Chondrocyte (in vitro differentiated cells): ENCODE data around the gene KLK5. TPM values are rescaled to one million over a fixed set of nuclear protein-coding genes. Genes with fewer than 3 reads are reported as not detected.
"Not testable (repeated sequence)": the region's sequence is repeated elsewhere in the genome, so short reads cannot be mapped to it uniquely, and the experiment has no call there.

Experiments used
- DNase-seq: peaks from one replicate; pipeline ENCODE4 v3.0.0; 2021; ENCODE audit warnings: mixed read lengths, low spot score
- H3K27ac Mint-ChIP-seq: one replicate; pipeline ENCODE4 v1.8.0; 2021; ENCODE audit warnings: mild to moderate bottlenecking, moderate library complexity, mixed read lengths; ENCODE audit not compliant: unreplicated experiment
- H3K27me3 Mint-ChIP-seq: 2 replicates; pipeline ENCODE4 v1.8.0; 2021; ENCODE audit warnings: low read depth, mixed read lengths
- H3K36me3 Mint-ChIP-seq: 2 replicates; pipeline ENCODE4 v1.8.0; 2021; ENCODE audit warnings: low read depth, mixed read lengths
- H3K4me1 Mint-ChIP-seq: 2 replicates; pipeline ENCODE4 v1.8.0; 2021; ENCODE audit warnings: low read depth, mild to moderate bottlenecking, mixed read lengths
- H3K4me3 Mint-ChIP-seq: one replicate; pipeline ENCODE4 v1.8.0; 2021; ENCODE audit warnings: mild to moderate bottlenecking, moderate library complexity, mixed read lengths; ENCODE audit not compliant: unreplicated experiment
- H3K9me3 Mint-ChIP-seq: 2 replicates; pipeline ENCODE4 v1.8.0; 2021; ENCODE audit warnings: low read depth, mixed read lengths
- total RNA-seq: library from RNA; stranded (reverse); gene quantifications from 3 replicates; pipeline ENCODE4 v1.2.1, GENCODE V29; 2021
- TF ChIP-seq, protein P1 (sequence below): fragments of 200-600 bp; sonication (generic); IDR thresholded peaks from 2 replicates; pipeline ENCODE4 v1.5.0; 2021; ENCODE audit warnings: antibody characterized with exemption, mild to moderate bottlenecking, moderate library complexity

The KLK5 gene
- total RNA-seq, 1 donor from 2014 or later, result 0.42 TPM

DNA sequence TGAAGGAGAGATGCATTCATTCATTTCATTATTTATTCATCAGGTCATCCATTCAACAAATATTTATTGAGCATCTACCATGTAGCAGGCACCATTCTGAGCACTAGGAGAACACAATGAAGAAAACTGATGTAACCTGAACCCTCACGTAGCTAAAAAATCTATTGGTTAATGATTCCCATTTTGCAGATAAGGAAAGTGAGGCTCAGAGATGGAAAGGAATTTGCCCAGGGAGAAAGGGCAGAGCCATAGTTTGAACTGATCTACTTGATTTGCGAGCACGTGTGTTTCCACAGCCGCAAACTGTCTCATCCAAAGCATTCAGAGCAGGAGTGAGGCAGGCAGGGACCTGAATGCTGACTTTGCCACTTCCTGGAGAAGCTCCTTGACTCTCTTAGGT, 45.8 kb upstream of the KLK5 start:
- no peak for DNase-seq
- H3K36me3 Mint-ChIP-seq, result no peaks in the 10 kb centered on the region
- H3K27me3 Mint-ChIP-seq, result peaks cover 11% of the 10 kb centered on the region
- TF ChIP-seq, protein P1, sequence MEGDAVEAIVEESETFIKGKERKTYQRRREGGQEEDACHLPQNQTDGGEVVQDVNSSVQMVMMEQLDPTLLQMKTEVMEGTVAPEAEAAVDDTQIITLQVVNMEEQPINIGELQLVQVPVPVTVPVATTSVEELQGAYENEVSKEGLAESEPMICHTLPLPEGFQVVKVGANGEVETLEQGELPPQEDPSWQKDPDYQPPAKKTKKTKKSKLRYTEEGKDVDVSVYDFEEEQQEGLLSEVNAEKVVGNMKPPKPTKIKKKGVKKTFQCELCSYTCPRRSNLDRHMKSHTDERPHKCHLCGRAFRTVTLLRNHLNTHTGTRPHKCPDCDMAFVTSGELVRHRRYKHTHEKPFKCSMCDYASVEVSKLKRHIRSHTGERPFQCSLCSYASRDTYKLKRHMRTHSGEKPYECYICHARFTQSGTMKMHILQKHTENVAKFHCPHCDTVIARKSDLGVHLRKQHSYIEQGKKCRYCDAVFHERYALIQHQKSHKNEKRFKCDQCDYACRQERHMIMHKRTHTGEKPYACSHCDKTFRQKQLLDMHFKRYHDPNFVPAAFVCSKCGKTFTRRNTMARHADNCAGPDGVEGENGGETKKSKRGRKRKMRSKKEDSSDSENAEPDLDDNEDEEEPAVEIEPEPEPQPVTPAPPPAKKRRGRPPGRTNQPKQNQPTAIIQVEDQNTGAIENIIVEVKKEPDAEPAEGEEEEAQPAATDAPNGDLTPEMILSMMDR, result no peak
- no peak overlapping the region for H3K27ac Mint-ChIP-seq
- H3K4me3 Mint-ChIP-seq, result no peak overlapping the region
- H3K9me3 Mint-ChIP-seq, result no peaks in the 10 kb centered on the region
- no peaks in the 10 kb centered on the region for H3K4me1 Mint-ChIP-seq

DNA sequence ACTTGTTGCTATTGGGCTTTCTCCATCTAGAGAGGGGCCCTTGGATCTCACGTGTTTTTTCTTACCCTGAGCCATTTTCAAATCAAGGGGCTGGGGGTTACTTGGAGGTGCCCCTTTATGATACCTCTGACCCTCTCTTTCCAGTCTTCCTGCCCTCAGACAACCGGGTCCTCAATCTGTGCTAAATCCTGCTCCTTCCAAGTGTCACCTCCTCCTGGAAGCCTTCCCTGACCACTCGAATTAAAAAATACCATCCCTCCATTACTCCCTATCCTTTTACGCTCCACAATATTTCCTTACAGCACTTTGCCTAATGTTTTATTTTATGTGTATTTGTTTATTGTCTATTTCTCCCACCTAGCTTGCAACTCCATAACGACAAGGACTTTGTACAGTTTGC, 45.2 kb upstream of the KLK5 start:
- H3K27me3 Mint-ChIP-seq, result peaks cover 9% of the 10 kb centered on the region
- DNase-seq, result no peak
- no peak overlapping the region for H3K27ac Mint-ChIP-seq
- H3K9me3 Mint-ChIP-seq, result no peaks in the 10 kb centered on the region
- H3K4me1 Mint-ChIP-seq, result no peaks in the 10 kb centered on the region
- TF ChIP-seq, protein P1, result no peak
- no peak overlapping the region for H3K4me3 Mint-ChIP-seq
- no peaks in the 10 kb centered on the region for H3K36me3 Mint-ChIP-seq

DNA sequence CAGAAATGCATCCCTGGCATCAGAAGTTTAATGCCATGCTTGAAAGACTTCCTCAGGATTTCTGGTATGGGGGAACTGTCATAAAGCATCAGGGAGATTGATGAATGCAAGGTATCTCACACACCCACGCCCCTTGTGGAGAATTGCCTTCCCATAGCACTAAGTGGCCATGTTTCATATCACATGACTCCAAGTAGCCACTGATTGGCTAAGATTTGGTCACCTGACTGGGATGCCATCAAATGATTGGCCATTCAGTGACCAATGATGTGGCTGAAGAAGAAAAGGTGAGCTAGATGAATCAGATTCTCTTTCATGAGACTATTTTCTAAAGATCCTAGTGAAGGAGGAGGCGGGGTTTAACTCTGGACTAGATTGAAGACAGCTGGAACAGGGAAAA, 41.3 kb upstream of the KLK5 start:
- H3K27ac Mint-ChIP-seq, result no peak overlapping the region
- H3K36me3 Mint-ChIP-seq, result no peaks in the 10 kb centered on the region
- H3K4me1 Mint-ChIP-seq, result no peaks in the 10 kb centered on the region
- H3K9me3 Mint-ChIP-seq, result no peaks in the 10 kb centered on the region
- DNase-seq, result no peak
- TF ChIP-seq, protein P1, result no peak
- H3K4me3 Mint-ChIP-seq, result no peak overlapping the region
- peaks cover 2% of the 10 kb centered on the region for H3K27me3 Mint-ChIP-seq

DNA sequence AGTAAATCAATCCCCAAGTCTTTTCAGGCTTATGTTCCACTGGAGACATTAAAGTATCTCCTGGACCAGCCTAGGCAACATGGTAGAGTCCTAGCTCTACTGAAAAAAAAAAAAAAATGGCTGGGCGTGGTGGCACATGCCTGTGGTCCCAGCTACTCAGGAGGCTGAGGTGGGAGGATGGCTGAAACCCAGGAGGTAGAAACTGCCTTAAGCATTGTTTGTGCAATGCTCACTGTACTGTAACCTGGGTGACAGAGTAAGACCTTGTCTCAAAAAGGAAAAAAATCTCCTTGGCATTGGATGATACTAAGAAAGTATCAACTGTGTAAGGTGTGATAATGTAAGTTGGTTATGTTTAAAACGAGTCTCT, 39.8 kb upstream of the KLK5 start:
- H3K4me3 Mint-ChIP-seq, result no peak overlapping the region
- TF ChIP-seq, protein P1, result no peak
- peaks cover 2% of the 10 kb centered on the region for H3K27me3 Mint-ChIP-seq
- no peak for DNase-seq
- no peak overlapping the region for H3K27ac Mint-ChIP-seq
- H3K9me3 Mint-ChIP-seq, result no peaks in the 10 kb centered on the region
- no peaks in the 10 kb centered on the region for H3K4me1 Mint-ChIP-seq
- H3K36me3 Mint-ChIP-seq, result no peaks in the 10 kb centered on the region

DNA sequence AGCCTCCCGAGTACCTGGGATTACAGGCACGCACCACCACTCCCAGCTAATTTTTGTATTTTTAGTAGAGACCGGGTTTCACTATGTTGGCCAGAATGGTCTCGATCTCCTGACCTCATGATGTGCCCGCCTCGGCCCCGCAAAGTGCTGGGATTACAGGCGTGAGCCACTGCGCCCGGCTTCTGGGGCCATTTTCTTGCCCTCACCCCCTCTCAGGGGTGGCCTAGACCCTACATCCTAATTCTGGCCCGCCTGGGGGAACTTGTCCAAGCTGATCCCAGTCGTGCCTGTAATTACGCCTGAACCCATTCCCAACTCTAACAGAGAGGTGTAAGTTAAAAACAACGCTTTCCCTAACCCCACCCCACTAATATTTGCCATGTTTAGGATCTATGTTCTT, 31.6 kb upstream of the KLK5 start:
- H3K4me1 Mint-ChIP-seq, H3K4me3 Mint-ChIP-seq, H3K27ac Mint-ChIP-seq, H3K27me3 Mint-ChIP-seq, DNase-seq, H3K9me3 Mint-ChIP-seq, H3K36me3 Mint-ChIP-seq: not testable (repeated sequence)

DNA sequence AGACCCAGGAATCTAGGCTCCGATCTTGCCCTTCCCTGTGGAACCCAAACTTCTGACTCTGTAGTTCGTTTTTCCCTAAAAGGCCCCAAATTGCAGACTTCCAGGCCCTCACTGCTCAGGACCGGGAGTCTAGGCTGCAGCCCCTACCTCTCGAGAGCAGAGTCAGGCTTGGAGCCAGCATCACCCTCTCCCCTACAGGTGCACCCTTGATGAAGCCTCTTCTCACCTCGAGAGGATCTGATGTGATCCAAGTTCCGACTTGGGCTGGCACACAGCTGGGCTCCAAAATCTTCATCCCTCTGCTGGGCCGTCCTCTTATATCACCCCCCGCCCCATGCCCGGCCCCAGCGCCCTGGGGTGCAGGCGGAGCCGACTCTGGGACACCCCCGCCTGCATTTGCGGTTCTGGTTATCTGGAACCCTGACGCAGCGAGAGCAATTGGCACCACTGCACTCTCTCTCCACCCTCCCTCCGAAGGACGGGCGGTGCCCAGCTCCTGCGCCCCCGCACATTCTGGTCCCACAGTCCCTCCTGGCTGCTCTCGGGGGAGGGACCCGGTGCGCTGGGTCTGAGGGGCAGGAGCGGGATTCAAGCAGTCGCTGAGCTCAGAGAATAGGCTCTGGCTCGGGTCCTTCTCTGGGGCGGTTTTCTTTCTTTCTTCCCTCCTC, 30.9 kb upstream of the KLK5 start, which contains the start of gene KLK7:
KLK7 (minus strand) TSS at position 293 of the 668 bp plus-strand sequence. CDS start 1,518 bp downstream, outside the sequence.
- no peak within 1 kb of the TSS for H3K27ac Mint-ChIP-seq
- H3K27me3 Mint-ChIP-seq, result peaks cover 8% of the 10 kb centered on the region
- peaks cover 9% of the 10 kb centered on the region for H3K9me3 Mint-ChIP-seq
- DNase-seq, result no peak
- no peaks in the 10 kb centered on the region for H3K4me1 Mint-ChIP-seq
- H3K36me3 Mint-ChIP-seq, result no peaks in the 10 kb centered on the region
- TF ChIP-seq, protein P1, result no peak
- H3K4me3 Mint-ChIP-seq, result no peak within 1 kb of the TSS
